UCSD-AML1 (cell line): ENCODE results near the gene FYN.

Experiments used
- DNase-seq: peaks from one replicate; lab custom pipeline; 2025; ENCODE audit not compliant: unreplicated experiment; lab: John Stamatoyannopoulos, UW

FYN gene

GRCh38 chr6:111834356-111834755, 38.9 kb downstream of the FYN start:
- no peak for DNase-seq

- no peak for DNase-seq
These were observed 40.3 kb downstream of the FYN start for GRCh38 chr6:111832833-111833418.

GRCh38 chr6:111831408-111831807, 41.8 kb downstream of the FYN start:
- no peak for DNase-seq

GRCh38 chr6:111829998-111830397, 43.3 kb downstream of the FYN start:
- no peak for DNase-seq

GRCh38 chr6:111829581-111829980, 43.7 kb downstream of the FYN start:
- no peak for DNase-seq

- DNase-seq, result no peak
These were observed 44.4 kb downstream of the FYN start for GRCh38 chr6:111828809-111829208.

- DNase-seq, result no peak
These were observed 47.7 kb downstream of the FYN start for GRCh38 chr6:111825439-111826086.

GRCh38 chr6:111824608-111825337, 48.5 kb downstream of the FYN start:
- DNase-seq, result no peak

- no peak for DNase-seq
These were observed 49.2 kb downstream of the FYN start for GRCh38 chr6:111823831-111824607.

GRCh38 chr6:111823012-111823411, 50.2 kb downstream of the FYN start:
- DNase-seq, result no peak

GRCh38 chr6:111819458-111819857, 53.8 kb downstream of the FYN start:
- no peak for DNase-seq

GRCh38 chr6:111818539-111819226, 54.6 kb downstream of the FYN start:
- DNase-seq, result no peak

GRCh38 chr6:111817451-111818120, 55.7 kb downstream of the FYN start:
- DNase-seq, result no peak

GRCh38 chr6:111813677-111814310, 59.5 kb downstream of the FYN start:
- DNase-seq, result no peak

- DNase-seq, result no peak
These were observed 60.0 kb downstream of the FYN start for GRCh38 chr6:111813237-111813636.

- DNase-seq, result no peak
These were observed 60.9 kb downstream of the FYN start for GRCh38 chr6:111812060-111813038.

GRCh38 chr6:111810294-111811131, 62.7 kb downstream of the FYN start:
- DNase-seq, result no peak

- no peak for DNase-seq
These were observed 63.5 kb downstream of the FYN start for GRCh38 chr6:111809766-111810165.
